Endothelial cell of umbilical vein (primary cell): Measurements from ENCODE around the gene GPD1. TPM values are rescaled to one million over a fixed set of nuclear protein-coding genes. Genes with fewer than 3 reads are reported as not detected.

Experiments used
- BruUV-seq: library from RNA; stranded (reverse); fragments of 400-500 nt; replicated peaks from 2 replicates; lab custom pipeline; 2021; lab: Mats Ljungman, UMichigan
- CTCF ChIA-PET: fragments of 300-600, 350-600 bp; sonication (Branson Sonifier 250); formaldehyde crosslinking; loops from one replicate; lab custom pipeline; 2021; ENCODE audit warnings: antibody characterized with exemption, inconsistent platforms; lab: Charles Lee
- POLR2A ChIA-PET: fragments of 300-600, 350-600 bp; sonication (Branson Sonifier 250); formaldehyde crosslinking; loops from one replicate; lab custom pipeline; 2021; ENCODE audit warnings: antibody characterized with exemption, inconsistent platforms; lab: Charles Lee
- DNase-seq: peaks from one replicate; pipeline ENCODE4 v3.0.0-alpha.2; 2011; ENCODE audit warnings: low read depth, low spot score
- FAIRE-seq: peaks from 2 replicates; lab custom pipeline; 2011; peaks lifted over from hg19 to GRCh38; lab: Jason Lieb, UNC
- H2AFZ ChIP-seq: 2 replicates; pipeline ENCODE4 v1.6.0; 2012; ENCODE audit warnings: low read depth, low read length, control low read depth, inconsistent platforms
- H3K27ac ChIP-seq: 2 replicates; pipeline ENCODE4 v1.5.1; 2011; ENCODE audit warnings: low read depth, mild to moderate bottlenecking, control low read depth, low read length, moderate library complexity; ENCODE audit not compliant: insufficient read depth
- H3K27me3 ChIP-seq, 2 experiments: 2 replicates each; pipeline versions ENCODE4 v1.6.0 to v1.6.1; 2011; ENCODE audit warnings: low read length in 2 of 2, mixed read lengths in 1 of 2; ENCODE audit not compliant: control insufficient read depth in 2 of 2, insufficient read depth in 2 of 2
- H3K36me3 ChIP-seq, 2 experiments: 2 replicates in 1 of 2; 3 replicates in 1 of 2; pipeline ENCODE4 v1.5.1; 2011; ENCODE audit warnings: low read length in 2 of 2, mild to moderate bottlenecking in 1 of 2, moderate library complexity in 1 of 2; ENCODE audit not compliant: control insufficient read depth in 2 of 2, insufficient read depth in 2 of 2; ENCODE audit errors: extremely low read depth in 1 of 2
- H3K4me1 ChIP-seq: 3 replicates; pipeline ENCODE4 v1.5.1; 2011; ENCODE audit warnings: mild to moderate bottlenecking, low read length; ENCODE audit not compliant: control insufficient read depth, insufficient read depth; ENCODE audit errors: extremely low read depth
- H3K4me2 ChIP-seq: 2 replicates; pipeline ENCODE4 v1.6.1; 2011; ENCODE audit warnings: low read length, control low read depth, mixed read lengths; ENCODE audit not compliant: insufficient read depth
- H3K4me3 ChIP-seq, 3 experiments: fragments of 200-600 bp in 1 of 3; sonication (generic), shearing (Covaris generic) in 1 of 3; replicated peaks in 1 of 3; 2 replicates each; pipeline ENCODE4 v1.5.1; 2011 to 2016; ENCODE audit warnings: control low read depth in 3 of 3, low read length in 3 of 3, mild to moderate bottlenecking in 2 of 3, inconsistent platforms in 1 of 3, low read depth in 1 of 3, moderate library complexity in 1 of 3; ENCODE audit not compliant: insufficient read depth in 1 of 3
- H3K79me2 ChIP-seq: 2 replicates; pipeline ENCODE4 v1.6.0; 2012; ENCODE audit warnings: low read length, inconsistent platforms; ENCODE audit not compliant: control insufficient read depth, insufficient read depth
- H3K9ac ChIP-seq: replicated peaks from 2 replicates; pipeline ENCODE3; 2011; ENCODE audit warnings: low read length, control low read depth; ENCODE audit not compliant: insufficient read depth; ENCODE audit errors: extremely low read depth
- H3K9me1 ChIP-seq: replicated peaks from 3 replicates; pipeline ENCODE4 v1.6.0; 2011; ENCODE audit warnings: mild to moderate bottlenecking, low read length; ENCODE audit not compliant: control insufficient read depth, insufficient read depth; ENCODE audit errors: extremely low read depth
- H3K9me3 ChIP-seq: replicated peaks from 2 replicates; pipeline ENCODE4 v1.5.1; 2012; ENCODE audit warnings: low read length, inconsistent platforms; ENCODE audit not compliant: control insufficient read depth, insufficient read depth
- H4K20me1 ChIP-seq: replicated peaks from 2 replicates; pipeline ENCODE3; 2011; ENCODE audit warnings: mild to moderate bottlenecking, low read length; ENCODE audit not compliant: control insufficient read depth, insufficient read depth; ENCODE audit errors: extremely low read depth
- EZH2 ChIP-seq: IDR thresholded peaks from 2 replicates; pipeline ENCODE4 v1.6.1; 2012; ENCODE audit warnings: borderline replicate concordance, low read depth, mild to moderate bottlenecking, moderate library complexity, low read length, inconsistent platforms; ENCODE audit not compliant: severe bottlenecking
- FOS ChIP-seq: IDR thresholded peaks from 2 replicates; pipeline ENCODE4 v1.6.1; 2011; ENCODE audit warnings: mild to moderate bottlenecking, low read length, moderate library complexity, borderline replicate concordance; ENCODE audit not compliant: insufficient read depth
- GATA2 ChIP-seq: IDR thresholded peaks from 2 replicates; pipeline ENCODE4 v1.7.0; 2011; ENCODE audit warnings: low read depth, mild to moderate bottlenecking, moderate library complexity, mixed read lengths, low read length; ENCODE audit not compliant: insufficient read length, insufficient read depth
- JUN ChIP-seq: IDR thresholded peaks from 2 replicates; pipeline ENCODE4 v1.6.1; 2011; ENCODE audit warnings: borderline replicate concordance, low read depth; ENCODE audit not compliant: insufficient read length, insufficient read depth
- MAX ChIP-seq: IDR thresholded peaks from 2 replicates; pipeline ENCODE4 v1.6.1; 2011; ENCODE audit not compliant: insufficient read depth, insufficient read length
- MYC ChIP-seq: IDR thresholded peaks from one replicate; pipeline ENCODE4 v1.6.1; 2011; ENCODE audit warnings: mild to moderate bottlenecking, low read depth, low read length
- POLR2A ChIP-seq: IDR thresholded peaks from 2 replicates; pipeline ENCODE4 v1.6.1; 2012; ENCODE audit warnings: low read depth, mild to moderate bottlenecking, control low read depth, low read length
- POLR2AphosphoS5 ChIP-seq: IDR thresholded peaks from 2 replicates; pipeline ENCODE4 v1.6.1; 2012; ENCODE audit warnings: low read depth, mild to moderate bottlenecking, control low read depth, low read length, moderate library complexity; ENCODE audit not compliant: insufficient read depth
- dilution Hi-C: fragments of 300-500 bp; cut with MboI; formaldehyde crosslinking; loops from one replicate; pipeline ENCODE4 v1.15.0; 2019; ENCODE audit warnings: low sequenced_read_pairs; ENCODE audit not compliant: extremely low pct_ligation_motif_present
- intact Hi-C: fragments of 100-400 bp; cut with micrococcal nuclease; formaldehyde crosslinking; loops from one replicate; pipeline ENCODE4 v1.10.0; 2022
- polyA plus RNA-seq, 4 experiments: library from polyadenylated mRNA; depleted of rRNA in 3 of 4; stranded (reverse) in 3 of 4; unstranded in 1 of 4; fragments of >200 nt; gene quantifications; 2 replicates each; pipeline versions ENCODE4 v1.2.1 to v1.2.3, GENCODE V29; 2011 to 2012; ENCODE audit warnings: missing spikeins in 1 of 4
- total RNA-seq: library from RNA; stranded (reverse); gene quantifications from 2 replicates; pipeline ENCODE4 v1.2.3, GENCODE V29; 2021
- TF ChIP-seq, protein P1 (sequence below), 2 donors: IDR thresholded peaks; 1 replicate in 1 of 2; 2 replicates in 1 of 2; pipeline ENCODE4 v1.5.1; 2011; ENCODE audit warnings: low read length in 2 of 2, mild to moderate bottlenecking in 2 of 2, moderate library complexity in 2 of 2, control low read depth in 1 of 2, inconsistent platforms in 1 of 2, low read depth in 1 of 2; ENCODE audit not compliant: insufficient read depth in 1 of 2; ENCODE audit errors: extremely low read depth in 1 of 2

The GPD1 gene
- total and polyA plus RNA-seq, 2 donors (not counting 3 experiments of a cell fraction or from before 2014, with no cell fraction given) = 0.07 TPM; not detected in 1

- Histone ChIP-seq H3K9me1 (no peaks in the 10 kb centered on the region), H2AFZ (no peak overlapping the region), H3K9ac (no peak overlapping the region), H3K27ac (no peak overlapping the region), H3K4me3 (no peak overlapping the region), H3K4me1 (no peaks in the 10 kb centered on the region), H3K4me2 (no peak overlapping the region), H3K36me3 (peaks cover 0 to 8% of the 10 kb centered on the region in 2 experiments), H3K79me2 (peaks cover 2% of the 10 kb centered on the region), H3K9me3 (no peaks in the 10 kb centered on the region), H4K20me1 (no peaks in the 10 kb centered on the region), H3K27me3 (no peaks in the 10 kb centered on the region)
- no peak for TF ChIP-seq MYC
- TF ChIP-seq JUN = no peak
- TF ChIP-seq MAX = no peak
- TF ChIP-seq, protein P1, sequence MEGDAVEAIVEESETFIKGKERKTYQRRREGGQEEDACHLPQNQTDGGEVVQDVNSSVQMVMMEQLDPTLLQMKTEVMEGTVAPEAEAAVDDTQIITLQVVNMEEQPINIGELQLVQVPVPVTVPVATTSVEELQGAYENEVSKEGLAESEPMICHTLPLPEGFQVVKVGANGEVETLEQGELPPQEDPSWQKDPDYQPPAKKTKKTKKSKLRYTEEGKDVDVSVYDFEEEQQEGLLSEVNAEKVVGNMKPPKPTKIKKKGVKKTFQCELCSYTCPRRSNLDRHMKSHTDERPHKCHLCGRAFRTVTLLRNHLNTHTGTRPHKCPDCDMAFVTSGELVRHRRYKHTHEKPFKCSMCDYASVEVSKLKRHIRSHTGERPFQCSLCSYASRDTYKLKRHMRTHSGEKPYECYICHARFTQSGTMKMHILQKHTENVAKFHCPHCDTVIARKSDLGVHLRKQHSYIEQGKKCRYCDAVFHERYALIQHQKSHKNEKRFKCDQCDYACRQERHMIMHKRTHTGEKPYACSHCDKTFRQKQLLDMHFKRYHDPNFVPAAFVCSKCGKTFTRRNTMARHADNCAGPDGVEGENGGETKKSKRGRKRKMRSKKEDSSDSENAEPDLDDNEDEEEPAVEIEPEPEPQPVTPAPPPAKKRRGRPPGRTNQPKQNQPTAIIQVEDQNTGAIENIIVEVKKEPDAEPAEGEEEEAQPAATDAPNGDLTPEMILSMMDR (IDR thresholded peaks at IDR 0.05; ENCODE audit: extremely low read depth in 1 of 2, insufficient read depth in 1 of 2, low read depth in 1 of 2, low read length in 2 of 2) = no peak
- TF ChIP-seq FOS = no peak
- TF ChIP-seq EZH2 = no peak
- TF ChIP-seq GATA2 = no peak
- no peak for TF ChIP-seq POLR2AphosphoS5
- no peak for TF ChIP-seq POLR2A
- no peak for FAIRE-seq
- POLR2A ChIA-PET = interaction anchor here (0.6 kb wide), 1 partner anchor 534 kb away, joined by 5 read pairs; no protein-coding TSS in a partner anchor
- intact Hi-C loops = no loop called here
- dilution Hi-C loops = no loop called here
- CTCF ChIA-PET = no interaction called here
- no TSS peak for BruUV-seq
- no peak for DNase-seq
Measured at GRCh38 chr12:50119387-50119786, 15.6 kb downstream of the GPD1 start.
